Nephron (organoid): ENCODE data around the gene SHLD1.

Experiments
- H3K27ac Mint-ChIP-seq, 3 experiments: 2 replicates each; pipeline ENCODE4 v1.8.0; 2020; ENCODE audit warnings: mixed read lengths in 3 of 3, mild to moderate bottlenecking in 2 of 3, moderate library complexity in 1 of 3
- H3K27me3 Mint-ChIP-seq: 2 replicates; pipeline ENCODE4 v1.8.0; 2021; ENCODE audit warnings: low read depth, mild to moderate bottlenecking, moderate library complexity, mixed read lengths
- H3K36me3 Mint-ChIP-seq: 2 replicates; pipeline ENCODE4 v1.8.0; 2020; ENCODE audit warnings: low read depth, mixed read lengths
- H3K4me1 Mint-ChIP-seq: 2 replicates; pipeline ENCODE4 v1.8.0; 2020; ENCODE audit warnings: mixed read lengths
- H3K4me3 Mint-ChIP-seq, 3 experiments: 2 replicates each; pipeline ENCODE4 v1.8.0; 2020; ENCODE audit warnings: mild to moderate bottlenecking in 3 of 3, mixed read lengths in 3 of 3, moderate library complexity in 2 of 3
- H3K9me3 Mint-ChIP-seq: 2 replicates; pipeline ENCODE4 v1.8.0; 2020; ENCODE audit warnings: mixed read lengths
- TF ChIP-seq, protein P1 (sequence below), 3 experiments: fragments of 200-600 bp; sonication (generic); IDR thresholded peaks; one replicate each; pipeline ENCODE4 v1.5.0; 2021; ENCODE audit warnings: antibody characterized with exemption in 3 of 3; ENCODE audit not compliant: unreplicated experiment in 3 of 3

Gene SHLD1

GRCh38 chr20:5890773-5891441 lies 140.7 kb downstream of the SHLD1 start:
- Mint-ChIP-seq H3K9me3 (no peaks in the 10 kb centered on the region), H3K36me3 (no peaks in the 10 kb centered on the region), H3K4me3 (no peak overlapping the region), H3K27ac (no peak overlapping the region), H3K4me1 (peaks cover 7% of the 10 kb centered on the region), H3K27me3 (peaks cover 11% of the 10 kb centered on the region)
- TF ChIP-seq, protein P1, sequence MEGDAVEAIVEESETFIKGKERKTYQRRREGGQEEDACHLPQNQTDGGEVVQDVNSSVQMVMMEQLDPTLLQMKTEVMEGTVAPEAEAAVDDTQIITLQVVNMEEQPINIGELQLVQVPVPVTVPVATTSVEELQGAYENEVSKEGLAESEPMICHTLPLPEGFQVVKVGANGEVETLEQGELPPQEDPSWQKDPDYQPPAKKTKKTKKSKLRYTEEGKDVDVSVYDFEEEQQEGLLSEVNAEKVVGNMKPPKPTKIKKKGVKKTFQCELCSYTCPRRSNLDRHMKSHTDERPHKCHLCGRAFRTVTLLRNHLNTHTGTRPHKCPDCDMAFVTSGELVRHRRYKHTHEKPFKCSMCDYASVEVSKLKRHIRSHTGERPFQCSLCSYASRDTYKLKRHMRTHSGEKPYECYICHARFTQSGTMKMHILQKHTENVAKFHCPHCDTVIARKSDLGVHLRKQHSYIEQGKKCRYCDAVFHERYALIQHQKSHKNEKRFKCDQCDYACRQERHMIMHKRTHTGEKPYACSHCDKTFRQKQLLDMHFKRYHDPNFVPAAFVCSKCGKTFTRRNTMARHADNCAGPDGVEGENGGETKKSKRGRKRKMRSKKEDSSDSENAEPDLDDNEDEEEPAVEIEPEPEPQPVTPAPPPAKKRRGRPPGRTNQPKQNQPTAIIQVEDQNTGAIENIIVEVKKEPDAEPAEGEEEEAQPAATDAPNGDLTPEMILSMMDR (IDR thresholded peaks at IDR 0.05; ENCODE audit: unreplicated experiment in 3 of 3), result no peak

DNA sequence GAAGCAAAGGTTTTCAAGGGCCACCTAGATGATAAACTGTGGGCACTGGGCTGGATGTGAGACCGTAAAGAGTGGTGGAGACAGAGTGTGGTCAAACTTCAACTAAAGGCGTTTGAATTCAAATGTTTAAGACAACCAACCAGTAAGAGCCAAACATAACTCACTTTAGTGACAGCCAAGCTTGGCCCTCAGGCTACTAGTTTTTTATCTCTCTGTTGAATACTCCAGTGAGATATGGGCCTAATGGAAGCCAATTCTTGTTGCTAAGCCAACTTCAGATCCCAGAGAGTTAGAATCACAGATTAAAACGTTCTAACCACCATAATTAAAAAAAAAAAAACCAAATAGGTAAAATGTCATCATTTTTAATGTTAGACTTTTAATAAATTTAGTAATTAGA lies 142.9 kb downstream of the SHLD1 start:
- H3K4me3 Mint-ChIP-seq, result no peak overlapping the region
- no peaks in the 10 kb centered on the region for H3K36me3 Mint-ChIP-seq
- no peaks in the 10 kb centered on the region for H3K9me3 Mint-ChIP-seq
- no peaks in the 10 kb centered on the region for H3K4me1 Mint-ChIP-seq
- TF ChIP-seq, protein P1 (IDR thresholded peaks at IDR 0.05; ENCODE audit: unreplicated experiment in 3 of 3), result no peak
- peaks cover 16% of the 10 kb centered on the region for H3K27me3 Mint-ChIP-seq
- no peak overlapping the region for H3K27ac Mint-ChIP-seq

DNA sequence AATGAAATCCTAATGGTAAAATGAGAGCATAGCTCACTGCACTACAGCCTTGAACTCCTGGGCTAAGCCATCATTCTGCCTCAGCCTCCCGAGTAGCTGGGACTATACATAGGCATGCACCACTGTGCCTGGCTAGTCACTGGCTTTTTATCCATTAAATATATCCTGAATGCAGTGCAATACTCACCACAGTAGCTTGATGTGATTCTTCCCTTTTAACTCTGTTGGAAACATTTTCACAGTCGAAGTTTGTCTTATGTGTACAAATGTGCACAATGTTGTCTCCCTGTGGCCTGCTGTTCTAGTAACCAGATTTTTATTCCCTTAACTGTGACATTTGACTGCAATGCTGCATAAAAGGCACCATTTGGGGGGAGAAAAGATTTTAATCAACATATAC lies 143.4 kb downstream of the SHLD1 start:
- Mint-ChIP-seq H3K27ac (no peak overlapping the region), H3K9me3 (no peaks in the 10 kb centered on the region), H3K36me3 (no peaks in the 10 kb centered on the region), H3K4me3 (no peak overlapping the region), H3K4me1 (no peaks in the 10 kb centered on the region), H3K27me3 (peaks cover 13% of the 10 kb centered on the region)
- TF ChIP-seq, protein P1 (IDR thresholded peaks at IDR 0.05; ENCODE audit: unreplicated experiment in 3 of 3), result no peak

- peaks cover 11% of the 10 kb centered on the region for H3K27me3 Mint-ChIP-seq
- no peak overlapping the region for H3K27ac Mint-ChIP-seq
- H3K4me3 Mint-ChIP-seq, result no peak overlapping the region
- H3K4me1 Mint-ChIP-seq, result no peaks in the 10 kb centered on the region
- TF ChIP-seq, protein P1 (IDR thresholded peaks at IDR 0.05; ENCODE audit: unreplicated experiment in 3 of 3), result no peak
- no peaks in the 10 kb centered on the region for H3K9me3 Mint-ChIP-seq
- no peaks in the 10 kb centered on the region for H3K36me3 Mint-ChIP-seq
Observed at GRCh38 chr20:5895626-5896025, 145.4 kb downstream of the SHLD1 start.

GRCh38 chr20:5899444-5899843 lies 149.2 kb downstream of the SHLD1 start:
- peaks cover 17% of the 10 kb centered on the region for H3K27me3 Mint-ChIP-seq
- H3K9me3 Mint-ChIP-seq, result no peaks in the 10 kb centered on the region
- no peak overlapping the region for H3K4me3 Mint-ChIP-seq
- no peaks in the 10 kb centered on the region for H3K4me1 Mint-ChIP-seq
- TF ChIP-seq, protein P1 (IDR thresholded peaks at IDR 0.05; ENCODE audit: unreplicated experiment in 3 of 3), result no peak
- no peak overlapping the region for H3K27ac Mint-ChIP-seq
- no peaks in the 10 kb centered on the region for H3K36me3 Mint-ChIP-seq

GRCh38 chr20:5900908-5901307 lies 150.7 kb downstream of the SHLD1 start:
- H3K27ac Mint-ChIP-seq, result no peak overlapping the region
- no peaks in the 10 kb centered on the region for H3K4me1 Mint-ChIP-seq
- no peaks in the 10 kb centered on the region for H3K36me3 Mint-ChIP-seq
- TF ChIP-seq, protein P1 (IDR thresholded peaks at IDR 0.05; ENCODE audit: unreplicated experiment in 3 of 3), result no peak
- peaks cover 17% of the 10 kb centered on the region for H3K27me3 Mint-ChIP-seq
- H3K9me3 Mint-ChIP-seq, result no peaks in the 10 kb centered on the region
- no peak overlapping the region for H3K4me3 Mint-ChIP-seq
